ENCODE data around the gene SCD5.

SCD5 gene

DNA sequence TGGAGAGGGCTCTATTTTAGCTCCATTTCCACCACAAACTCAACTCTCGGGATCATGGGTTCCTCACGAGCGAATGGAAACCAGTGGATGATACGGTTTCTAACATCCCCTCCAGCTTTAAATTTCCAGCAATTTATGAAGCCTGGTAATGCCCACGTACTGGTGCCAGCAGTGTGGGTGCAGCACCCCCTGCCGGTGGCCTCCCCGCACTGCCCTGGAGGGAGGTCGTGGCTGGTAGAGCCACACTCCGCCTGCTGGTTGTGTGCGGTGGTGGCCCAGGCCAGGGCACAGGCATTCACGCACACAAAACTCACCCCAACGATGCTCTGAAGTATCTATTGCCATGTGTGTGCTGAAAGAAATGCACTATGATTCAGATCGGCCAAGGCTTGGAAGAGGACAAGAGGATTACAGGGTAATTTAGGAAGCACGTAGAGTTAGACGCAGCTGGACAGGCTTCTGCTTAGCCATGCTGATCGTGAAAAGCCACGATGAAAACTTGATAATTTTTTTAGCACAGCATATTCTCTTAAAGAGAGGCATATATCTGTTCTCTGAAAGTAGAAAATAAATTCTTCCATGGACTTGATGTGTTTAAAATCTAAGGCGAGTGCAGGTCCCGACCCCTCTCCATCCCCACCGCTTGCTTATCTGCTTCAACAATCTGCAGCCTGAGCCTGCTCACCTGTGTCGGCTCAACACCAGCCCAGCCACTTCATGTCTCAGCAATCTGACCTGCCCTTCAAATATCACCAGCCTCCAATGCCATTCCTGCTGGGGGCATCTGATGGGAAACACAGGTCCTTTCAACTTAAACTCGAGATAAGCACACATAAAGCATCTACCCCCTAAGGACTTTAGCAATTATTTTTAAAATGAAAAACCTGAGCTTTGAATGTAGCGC is 59.1 kb downstream of the SCD5 start:
- peak in 1 of 3 donors; percentile 61 for DNase-seq (ENCODE audit: low read depth in 3 of 3, low spot score in 1 of 3)

DNA sequence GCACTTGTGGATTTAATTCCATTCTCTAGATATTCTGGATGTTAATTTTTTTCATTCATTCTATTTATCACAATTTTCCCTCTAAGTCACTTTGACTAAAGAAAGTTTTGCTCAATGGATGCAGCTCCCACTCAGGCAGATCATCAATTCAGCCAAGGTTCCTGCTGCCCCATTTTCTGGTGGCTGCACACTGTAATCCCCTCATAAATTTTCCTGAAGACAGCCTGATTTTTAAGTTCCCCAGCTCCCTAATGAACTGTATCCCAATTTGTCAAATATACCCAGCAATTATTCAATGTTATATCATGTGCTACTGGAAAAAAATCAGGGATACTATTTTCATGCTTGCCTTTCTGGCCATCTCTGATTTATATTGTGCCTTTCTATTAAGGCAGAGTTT is 61.2 kb downstream of the SCD5 start:
- DNase-seq (ENCODE audit: low read depth in 3 of 3, low spot score in 1 of 3): no peak

DNA sequence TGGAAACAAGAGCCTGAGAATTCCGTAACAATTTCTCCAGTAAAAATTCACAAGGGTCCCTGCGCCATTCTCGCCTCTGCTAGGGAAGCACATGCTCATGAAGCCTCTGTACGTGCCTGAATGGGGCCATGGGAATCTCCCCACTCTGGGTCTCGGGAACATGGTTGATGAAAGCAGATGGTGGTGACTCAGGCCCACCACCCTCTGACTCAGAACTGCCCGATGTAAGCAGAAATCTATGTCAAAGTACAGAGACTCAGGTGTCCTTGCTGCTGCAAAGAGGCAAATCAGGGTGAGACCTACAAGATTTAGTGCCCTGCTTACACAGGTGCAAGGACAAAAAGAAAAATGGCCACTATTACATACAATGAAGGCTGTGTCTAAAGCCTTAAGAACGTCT is 65.0 kb downstream of the SCD5 start:
- no peak for DNase-seq (ENCODE audit: low read depth in 3 of 3, low spot score in 1 of 3)

- no peak for DNase-seq (ENCODE audit: low read depth in 3 of 3, low spot score in 1 of 3)
Observed at GRCh38 chr4:82728301-82728700, 70.3 kb downstream of the SCD5 start.

- DNase-seq (ENCODE audit: low read depth in 3 of 3, low spot score in 1 of 3): no peak
Observed at GRCh38 chr4:82726596-82726995, 72.0 kb downstream of the SCD5 start.

DNA sequence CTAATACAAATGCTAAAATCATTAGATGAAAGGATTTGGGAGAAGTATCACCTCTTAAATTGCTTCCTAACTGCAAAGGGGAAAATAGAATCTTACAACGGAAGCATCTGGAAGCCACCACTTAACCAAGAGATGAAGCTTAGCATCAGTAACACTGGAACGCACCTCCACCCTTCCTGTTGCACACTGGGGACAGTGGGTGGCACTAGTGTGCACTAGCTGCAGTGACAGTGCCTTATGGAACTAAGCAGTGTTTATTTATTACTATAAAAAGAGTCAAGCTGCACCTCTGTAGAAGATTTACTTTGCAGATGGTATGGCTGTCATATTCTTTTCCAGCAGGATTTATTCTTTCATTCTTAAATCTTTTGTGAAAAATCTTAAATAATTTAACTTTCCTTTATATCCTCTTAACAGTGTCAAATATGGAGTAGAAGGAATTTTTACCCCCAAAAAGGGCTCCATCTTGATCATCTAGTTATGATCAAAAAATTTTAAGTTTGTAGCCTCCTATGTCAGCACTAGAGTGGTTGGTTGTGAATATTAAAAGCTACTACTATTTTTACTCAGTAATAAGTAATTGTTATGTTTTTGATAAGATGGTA is 76.7 kb downstream of the SCD5 start:
- no peak for DNase-seq (ENCODE audit: low read depth in 3 of 3, low spot score in 1 of 3)

DNA sequence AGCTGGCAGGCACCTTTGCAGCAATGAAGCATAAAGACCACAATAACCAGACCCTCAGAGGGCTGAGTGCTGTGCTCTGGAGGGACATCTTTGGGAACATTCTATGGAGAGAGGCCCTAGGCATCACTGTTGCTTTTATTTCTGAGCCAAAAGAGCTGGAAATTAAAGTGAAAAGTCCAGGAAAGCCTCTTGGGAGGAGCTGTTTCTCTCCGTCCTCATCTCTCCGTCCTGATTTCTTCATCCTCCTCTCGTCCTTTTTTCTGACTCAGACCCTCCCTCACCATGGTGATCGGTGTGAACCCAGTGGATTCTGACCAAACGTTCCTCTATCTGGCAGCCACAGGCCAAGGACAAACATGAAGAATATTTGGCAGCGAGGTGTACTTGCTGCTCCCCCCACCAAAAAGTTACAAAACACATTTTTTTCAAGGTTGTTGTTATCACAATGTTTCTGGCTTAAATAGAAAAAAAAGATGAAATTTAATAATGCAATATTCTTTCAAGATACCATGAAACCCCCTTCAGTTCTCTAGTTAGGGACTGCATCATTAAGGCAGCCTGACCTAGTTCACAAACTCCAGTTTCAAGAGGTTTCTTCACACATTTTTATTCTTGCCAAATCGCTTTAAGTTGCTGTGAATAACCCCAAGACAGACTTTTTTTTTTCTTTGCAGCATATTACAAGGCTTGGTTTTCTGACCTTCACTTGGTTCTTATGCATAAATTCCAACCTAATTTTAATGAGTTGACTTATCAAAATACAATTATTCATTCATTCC is 80.2 kb downstream of the SCD5 start:
- no peak for DNase-seq (ENCODE audit: low read depth in 3 of 3, low spot score in 1 of 3)

- no peak for DNase-seq (ENCODE audit: low read depth in 3 of 3, low spot score in 1 of 3)
Observed at GRCh38 chr4:82715731-82716617, 82.6 kb downstream of the SCD5 start.

- no peak for DNase-seq (ENCODE audit: low read depth in 3 of 3, low spot score in 1 of 3)
Observed at GRCh38 chr4:82713856-82714255, 84.7 kb downstream of the SCD5 start.

- DNase-seq (ENCODE audit: low read depth in 3 of 3, low spot score in 1 of 3): no peak
Observed at GRCh38 chr4:82712561-82712960, 86.0 kb downstream of the SCD5 start.

DNA sequence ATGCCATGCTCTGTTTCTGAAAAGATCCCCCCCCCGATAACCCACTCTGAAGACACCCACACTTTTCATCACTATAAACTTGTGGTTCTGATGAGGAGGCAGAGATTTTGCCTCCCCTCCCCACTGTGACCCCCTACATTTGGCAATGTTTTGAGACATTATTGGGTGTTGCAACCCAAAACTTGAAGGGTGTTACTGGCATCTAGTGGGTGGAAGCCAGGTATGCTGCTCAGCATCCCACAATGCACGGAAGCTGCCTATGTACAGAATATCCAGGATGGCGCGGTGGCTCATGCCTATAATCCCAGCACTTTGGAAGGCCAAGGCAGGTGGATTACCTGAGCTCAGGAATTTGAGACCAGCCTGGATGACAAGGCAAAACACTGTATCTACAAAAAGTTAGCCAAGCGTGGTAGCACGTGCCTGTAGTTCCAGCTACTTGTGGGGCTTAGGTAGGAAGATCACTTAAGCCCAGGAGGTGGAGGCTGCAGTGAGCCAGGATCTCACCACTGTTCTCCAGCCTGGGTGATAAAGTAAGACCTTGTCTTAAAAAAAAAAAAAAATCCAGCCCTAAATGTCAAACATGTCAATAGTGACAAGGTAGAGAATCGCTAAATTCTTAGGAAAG is 87.3 kb downstream of the SCD5 start:
- DNase-seq (ENCODE audit: low read depth in 3 of 3, low spot score in 1 of 3): no peak

DNA sequence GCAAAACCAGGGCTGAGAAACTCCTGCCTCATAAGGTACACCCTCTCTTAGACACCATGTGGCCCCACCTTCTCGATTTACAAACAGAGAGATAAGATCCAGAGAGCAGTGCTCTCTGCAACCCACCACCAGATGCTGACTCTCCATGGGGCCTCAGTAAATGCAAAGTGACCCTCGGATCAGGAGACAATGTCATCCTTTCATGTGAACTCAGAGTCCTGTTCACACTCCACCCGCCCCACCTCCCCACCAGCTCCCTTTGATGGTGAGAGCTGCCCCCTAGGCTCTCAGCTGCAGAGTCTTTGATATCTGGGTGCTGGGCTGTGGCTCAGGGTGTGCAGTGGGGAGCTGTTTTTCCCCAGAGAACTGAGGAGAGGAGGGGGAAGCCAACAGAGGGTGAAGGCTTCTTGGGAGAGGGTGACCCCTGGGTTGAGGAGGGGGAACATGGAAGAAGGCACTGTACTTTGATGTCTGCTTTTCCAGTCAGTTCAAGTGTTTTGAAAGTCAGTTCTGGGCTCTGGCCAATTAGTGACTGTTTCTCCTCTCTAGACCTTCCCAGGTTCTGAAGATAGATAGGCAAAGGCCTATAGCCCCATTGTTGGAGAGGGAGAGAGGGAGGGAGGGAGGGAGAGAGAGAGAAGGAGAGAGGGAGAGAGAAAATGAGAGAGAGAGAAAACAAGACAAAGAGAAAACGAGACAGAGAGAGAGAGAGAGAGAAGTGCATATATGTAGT is 88.2 kb downstream of the SCD5 start:
- no peak for DNase-seq (ENCODE audit: low read depth in 3 of 3, low spot score in 1 of 3)

DNA sequence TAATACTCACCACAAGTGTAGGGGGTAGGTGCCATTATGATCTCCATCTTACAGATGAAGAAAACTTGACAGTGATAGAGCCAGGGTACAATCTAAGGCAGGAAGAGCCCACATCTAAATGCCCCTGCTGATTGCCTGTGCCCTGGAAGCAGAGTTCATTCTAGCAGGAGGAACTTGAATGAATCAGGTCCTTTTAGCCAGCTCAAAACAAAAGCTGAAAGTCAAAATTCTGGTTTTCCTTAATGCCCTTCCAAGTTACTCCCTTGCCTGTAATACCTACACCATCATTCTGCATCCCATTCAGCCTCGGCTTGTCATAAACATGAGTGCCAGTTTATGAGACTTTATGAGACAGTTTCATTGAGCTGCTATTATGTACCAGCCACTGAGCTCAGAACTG is 89.6 kb downstream of the SCD5 start:
- no peak for DNase-seq (ENCODE audit: low read depth in 3 of 3, low spot score in 1 of 3)

GRCh38 chr4:82706349-82707000 is 92.1 kb downstream of the SCD5 start:
- DNase-seq (ENCODE audit: low read depth in 3 of 3, low spot score in 1 of 3): no peak

DNA sequence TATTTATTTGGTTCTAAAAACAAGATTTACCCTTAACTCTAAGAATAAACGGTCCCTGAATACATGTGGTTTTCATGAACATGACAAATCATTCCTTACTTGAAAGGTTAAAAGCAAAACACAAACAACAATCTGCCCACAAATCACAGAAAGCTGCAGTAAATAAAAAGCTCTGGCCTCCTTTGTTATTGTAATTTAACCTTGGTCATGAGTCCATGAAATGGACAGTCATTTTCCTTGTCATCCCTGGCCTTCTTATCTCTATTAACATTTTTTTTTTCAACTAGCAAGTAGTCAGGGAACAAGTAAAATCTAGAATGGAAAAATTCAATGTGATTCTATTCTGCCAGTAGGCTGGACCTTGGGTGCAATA is 92.7 kb downstream of the SCD5 start:
- DNase-seq (ENCODE audit: low read depth in 3 of 3, low spot score in 1 of 3): no peak

DNA sequence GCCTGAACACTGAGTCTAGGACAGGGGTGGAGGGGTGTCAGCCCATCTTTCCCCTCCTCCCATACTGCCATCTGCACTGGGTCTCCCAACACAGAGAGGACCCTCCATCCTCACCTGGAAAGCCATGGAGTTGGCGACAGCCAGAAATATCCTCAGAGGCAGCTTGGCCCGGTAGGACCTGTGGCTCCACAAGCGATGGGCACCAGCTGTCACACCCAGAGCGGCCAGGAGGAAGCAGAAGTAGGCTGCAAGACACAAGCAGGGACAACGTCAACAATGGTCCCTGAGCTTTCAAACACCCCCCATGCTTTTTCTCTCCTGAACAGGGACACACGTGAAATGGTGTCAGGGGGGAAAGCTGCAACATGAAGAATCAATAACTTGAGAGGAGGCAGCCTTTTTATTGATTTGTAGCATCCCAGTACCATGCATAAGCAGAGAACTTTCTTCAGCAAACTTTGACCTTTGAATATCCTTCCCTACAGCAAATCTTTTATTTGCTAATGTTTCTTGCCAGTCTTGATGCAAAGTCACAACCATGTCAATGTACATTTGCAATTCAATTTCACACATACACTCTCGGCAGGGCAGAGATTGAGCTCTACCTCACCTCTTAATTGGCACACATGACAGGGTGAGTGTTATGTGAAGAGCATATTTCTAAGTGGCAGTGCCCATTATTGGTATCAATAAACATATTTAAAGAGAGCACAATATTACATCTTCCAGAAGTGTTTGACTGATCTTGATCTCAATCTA is 93.2 kb downstream of the SCD5 start:
- DNase-seq (ENCODE audit: low read depth in 3 of 3, low spot score in 1 of 3): no peak

- DNase-seq (ENCODE audit: low read depth in 3 of 3, low spot score in 1 of 3): no peak
Observed at GRCh38 chr4:82704156-82704555, 94.4 kb downstream of the SCD5 start.

DNA sequence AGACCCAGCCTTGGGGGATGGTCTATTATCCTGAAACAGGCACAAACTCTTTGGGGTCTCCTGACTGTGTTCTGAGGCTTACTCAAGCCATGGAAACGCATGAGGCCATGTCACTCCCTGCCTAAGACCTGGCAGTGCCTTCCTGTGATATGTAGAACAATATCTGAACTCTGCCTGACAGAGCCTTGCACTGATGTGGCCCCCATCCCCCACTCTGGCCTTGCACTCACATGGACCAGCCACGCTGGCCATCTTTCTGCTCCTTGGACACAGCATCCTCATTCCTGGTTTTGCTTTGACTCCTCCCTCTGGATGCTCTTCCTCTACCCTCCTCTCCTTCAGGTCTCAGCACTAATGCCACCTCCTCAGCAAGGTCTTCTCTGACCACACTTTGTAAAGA is 100.2 kb downstream of the SCD5 start:
- DNase-seq (ENCODE audit: low read depth in 3 of 3, low spot score in 1 of 3): no peak

DNA sequence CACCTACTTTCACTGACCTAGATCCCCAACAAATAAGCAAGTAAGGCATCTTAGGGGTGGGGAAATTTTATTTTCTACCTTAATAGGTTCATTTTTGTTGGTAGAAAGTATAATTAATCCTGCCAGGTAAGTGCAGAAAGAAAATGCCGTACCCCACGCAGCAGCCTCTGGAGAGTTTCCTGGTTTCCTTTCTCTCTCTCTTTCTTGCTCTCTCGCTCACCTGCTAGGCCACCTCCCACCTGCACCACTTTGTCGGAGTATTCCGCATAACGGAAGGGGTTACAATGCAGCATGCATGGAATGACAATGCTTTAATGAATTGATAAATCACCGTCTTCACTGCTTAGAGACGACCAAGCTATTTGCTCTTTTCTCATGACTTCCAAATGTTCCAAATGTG is 101.0 kb downstream of the SCD5 start:
- DNase-seq (ENCODE audit: low read depth in 3 of 3, low spot score in 1 of 3): no peak

Data from stimulated activated CD4-positive, alpha-beta T cell treated with anti-CD3 and anti-CD28 coated beads, TNF-alpha, amount 100 ng/mL, for 1 hour (primary cell).